GM18511 (cell line): Measurements from ENCODE around the gene METRN.

Experiments used
- ATAC-seq: cut with Tn5 transposase; IDR thresholded peaks from one replicate; pipeline ENCODE4 v1.9.1; 2021; ENCODE audit warnings: mild to moderate bottlenecking, moderate library complexity; ENCODE audit not compliant: unreplicated experiment

METRN gene

GRCh38 chr16:767743-768235 is 52.9 kb downstream of the METRN start:
- ATAC-seq, result no peak

GRCh38 chr16:768428-768827 is 53.5 kb downstream of the METRN start:
- no peak for ATAC-seq
